H1 (cell line): ENCODE measurements around the gene ARL6IP4. TPM values are rescaled to one million over a fixed set of nuclear protein-coding genes. Genes with fewer than 3 reads are reported as not detected.

Experiments used
- CTCF ChIA-PET: fragments of 300-600 bp; sonication (Branson Sonifier 250); formaldehyde crosslinking; loops from one replicate; lab custom pipeline; 2021; ENCODE audit not compliant: partially characterized antibody; lab: Charles Lee
- POLR2A ChIA-PET: fragments of 300-600 bp; sonication (Branson Sonifier 250); formaldehyde crosslinking; loops from one replicate; lab custom pipeline; 2021; ENCODE audit warnings: inconsistent platforms; ENCODE audit not compliant: partially characterized antibody; lab: Charles Lee
- DNase-seq, 2 experiments: peaks; one replicate each; pipeline versions ENCODE4 v3.0.0 to v3.0.0-alpha.2; 2010 to 2022; ENCODE audit warnings: low spot score in 2 of 2, low read depth in 1 of 2, mixed read lengths in 1 of 2
- FAIRE-seq: peaks from 2 replicates; lab custom pipeline; 2011; peaks lifted over from hg19 to GRCh38; lab: Jason Lieb, UNC
- H2AFZ ChIP-seq: 2 replicates; pipeline ENCODE4 v1.8.1; 2012; ENCODE audit warnings: low read length, inconsistent platforms
- H2AK5ac ChIP-seq: 2 replicates; pipeline ENCODE4 v1.6.1; 2013; ENCODE audit warnings: low read depth, low read length
- H2BK120ac ChIP-seq: replicated peaks from 2 replicates; pipeline ENCODE3; 2013; ENCODE audit warnings: low read depth, low read length, inconsistent platforms
- H2BK12ac ChIP-seq: 2 replicates; pipeline ENCODE4 v1.6.1; 2013; ENCODE audit warnings: low read depth, low read length
- H2BK15ac ChIP-seq: 2 replicates; pipeline ENCODE4 v1.6.1; 2013; ENCODE audit warnings: low read length
- H2BK20ac ChIP-seq: 2 replicates; pipeline ENCODE4 v1.6.1; 2013; ENCODE audit warnings: low read length
- H2BK5ac ChIP-seq: 2 replicates; pipeline ENCODE4 v1.6.1; 2013; ENCODE audit warnings: low read depth, low read length
- H3K14ac ChIP-seq: 2 replicates; pipeline ENCODE4 v1.6.1; 2013; ENCODE audit warnings: inconsistent platforms; ENCODE audit not compliant: insufficient read length
- H3K18ac ChIP-seq: 2 replicates; pipeline ENCODE4 v1.6.1; 2013; ENCODE audit warnings: low read length; ENCODE audit errors: extremely low read depth
- H3K23ac ChIP-seq: 2 replicates; pipeline ENCODE4 v1.6.1; 2013; ENCODE audit warnings: inconsistent platforms; ENCODE audit not compliant: insufficient read length
- H3K23me2 ChIP-seq: 2 replicates; pipeline ENCODE4 v1.6.1; 2013; ENCODE audit warnings: low read depth, low read length
- H3K27ac ChIP-seq: 2 replicates; pipeline ENCODE4 v1.6.1; 2011; ENCODE audit warnings: low read depth, low read length, inconsistent platforms
- H3K27me3 ChIP-seq, 4 experiments: replicated peaks in 1 of 4; 1 replicate in 1 of 4; 2 replicates in 3 of 4; pipeline versions ENCODE4 v1.6.1 to v1.8.1; 2011 to 2013; ENCODE audit warnings: low read length in 3 of 4, mild to moderate bottlenecking in 3 of 4, inconsistent platforms in 2 of 4, mixed read lengths in 2 of 4, moderate library complexity in 1 of 4; ENCODE audit not compliant: control insufficient read depth in 3 of 4, insufficient read depth in 3 of 4; ENCODE audit errors: extremely low read depth in 1 of 4
- H3K36me3 ChIP-seq, 4 experiments: 2 replicates each; pipeline versions ENCODE4 v1.6.1 to v1.8.1; 2011 to 2013; ENCODE audit warnings: mild to moderate bottlenecking in 4 of 4, low read length in 3 of 4, moderate library complexity in 2 of 4, control low read depth in 1 of 4, inconsistent platforms in 1 of 4; ENCODE audit not compliant: insufficient read depth in 4 of 4, control insufficient read depth in 2 of 4
- H3K4ac ChIP-seq: replicated peaks from 2 replicates; pipeline ENCODE3; 2013; ENCODE audit warnings: low read length, low read depth, mixed read lengths, inconsistent platforms; ENCODE audit not compliant: insufficient read length
- H3K4me1 ChIP-seq, 4 experiments: replicated peaks in 1 of 4; 1 replicate in 1 of 4; 2 replicates in 3 of 4; pipeline versions ENCODE4 v1.6.1 to v1.8.1; 2011 to 2013; ENCODE audit warnings: low read length in 3 of 4, inconsistent platforms in 2 of 4, mixed read lengths in 1 of 4; ENCODE audit not compliant: insufficient read depth in 4 of 4, control insufficient read depth in 3 of 4
- H3K4me2 ChIP-seq, 2 experiments: 2 replicates each; pipeline versions ENCODE4 v1.6.1 to v1.8.1; 2011 to 2013; ENCODE audit warnings: low read depth in 2 of 2, low read length in 2 of 2, control low read depth in 1 of 2, inconsistent platforms in 1 of 2, mild to moderate bottlenecking in 1 of 2; ENCODE audit not compliant: insufficient read depth in 1 of 2
- H3K4me3 ChIP-seq, 4 experiments: fragments of 200-600, 300-600 bp in 1 of 4; sonication (generic), shearing (Covaris generic), sonication (Bioruptor Twin) in 1 of 4; 2 replicates each; pipeline versions ENCODE4 v1.5.1 to v1.8.1; 2011 to 2016; ENCODE audit warnings: low read length in 4 of 4, low read depth in 3 of 4, control low read depth in 2 of 4, inconsistent platforms in 2 of 4, mild to moderate bottlenecking in 2 of 4, mixed read lengths in 1 of 4, moderate library complexity in 1 of 4; ENCODE audit not compliant: insufficient read depth in 2 of 4; ENCODE audit errors: extremely low read depth in 1 of 4
- H3K56ac ChIP-seq: replicated peaks from 2 replicates; pipeline ENCODE3; 2013; ENCODE audit warnings: low read depth, mild to moderate bottlenecking, mixed read lengths, low read length, inconsistent platforms; ENCODE audit not compliant: insufficient read length
- H3K79me1 ChIP-seq: 2 replicates; pipeline ENCODE4 v1.6.1; 2013; ENCODE audit warnings: low read depth, low read length, control low read depth
- H3K79me2 ChIP-seq, 2 experiments: 2 replicates each; pipeline versions ENCODE4 v1.6.1 to v1.8.1; 2012 to 2013; ENCODE audit warnings: low read length in 2 of 2, mild to moderate bottlenecking in 2 of 2, inconsistent platforms in 1 of 2; ENCODE audit not compliant: insufficient read depth in 2 of 2, control insufficient read depth in 1 of 2
- H3K9ac ChIP-seq, 4 experiments: replicated peaks in 1 of 4; 1 replicate in 1 of 4; 2 replicates in 3 of 4; pipeline versions ENCODE4 v1.6.1 to v1.8.1; 2011 to 2013; ENCODE audit warnings: low read depth in 3 of 4, low read length in 3 of 4, control low read depth in 2 of 4, mild to moderate bottlenecking in 2 of 4, moderate library complexity in 2 of 4, inconsistent platforms in 1 of 4; ENCODE audit errors: extremely low read depth in 1 of 4
- H3K9me3 ChIP-seq, 2 experiments: 2 replicates each; pipeline versions ENCODE4 v1.6.1 to v1.8.1; 2012 to 2013; ENCODE audit warnings: mild to moderate bottlenecking in 2 of 2, moderate library complexity in 2 of 2, control low read depth in 1 of 2, inconsistent platforms in 1 of 2, low read depth in 1 of 2, low read length in 1 of 2, mixed read lengths in 1 of 2; ENCODE audit not compliant: insufficient read depth in 2 of 2
- H4K20me1 ChIP-seq, 2 experiments: replicated peaks in 1 of 2; 2 replicates each; pipeline versions ENCODE3 to v1.8.1; 2011 to 2013; ENCODE audit warnings: inconsistent platforms in 2 of 2, low read length in 2 of 2, mild to moderate bottlenecking in 1 of 2; ENCODE audit not compliant: insufficient read depth in 2 of 2, control insufficient read depth in 1 of 2
- H4K5ac ChIP-seq: 2 replicates; pipeline ENCODE4 v1.6.1; 2013; ENCODE audit warnings: low read length, low read depth, mixed read lengths, inconsistent platforms; ENCODE audit not compliant: insufficient read length
- H4K8ac ChIP-seq: 2 replicates; pipeline ENCODE4 v1.8.0; 2013; ENCODE audit warnings: mild to moderate bottlenecking, moderate library complexity, low read length, inconsistent platforms; ENCODE audit not compliant: insufficient read depth; ENCODE audit errors: extremely low read depth
- H4K91ac ChIP-seq: replicated peaks from 2 replicates; pipeline ENCODE3; 2013; ENCODE audit warnings: low read length, mixed read lengths, inconsistent platforms; ENCODE audit not compliant: insufficient read length
- ASH2L ChIP-seq: fragments of 200-600, 300-600 bp; sonication (generic); IDR thresholded peaks from one replicate; pipeline ENCODE4 v1.7.1; 2017; ENCODE audit warnings: low read length
- CTCF ChIP-seq, 3 experiments: IDR thresholded peaks; 1 replicate in 2 of 3; 2 replicates in 1 of 3; pipeline versions ENCODE4 v1.5.1 to v1.6.1; 2011; ENCODE audit warnings: low read length in 3 of 3, mild to moderate bottlenecking in 3 of 3, inconsistent platforms in 2 of 3, low read depth in 1 of 3, moderate library complexity in 1 of 3; ENCODE audit not compliant: insufficient read depth in 1 of 3; ENCODE audit errors: control extremely low read depth in 1 of 3
- RXRA ChIP-seq: IDR thresholded peaks from 2 replicates; pipeline ENCODE4 v1.6.1; 2011; ENCODE audit warnings: low read depth, mild to moderate bottlenecking, low read length, moderate library complexity; ENCODE audit not compliant: insufficient read depth
- SRF ChIP-seq: IDR thresholded peaks from 2 replicates; pipeline ENCODE4 v1.6.1; 2011; ENCODE audit warnings: mild to moderate bottlenecking, low read depth, low read length, moderate library complexity
- TAF1 ChIP-seq: IDR thresholded peaks from 2 replicates; pipeline ENCODE4 v1.6.1; 2011; ENCODE audit warnings: mild to moderate bottlenecking, low read depth, low read length
- ZNF274 ChIP-seq: IDR thresholded peaks from 2 replicates; pipeline ENCODE4 v1.7.0; 2012; ENCODE audit warnings: low read length, borderline replicate concordance; ENCODE audit errors: extremely low read depth
- WGBS, 2 experiments: shearing (Covaris generic) in 1 of 2; methylation state at CpG; one replicate each; pipeline versions ENCODE4 v1.1.6 to v1.1.7; 2013 to 2015; ENCODE audit warnings: low lambda C conversion rate in 2 of 2, mixed read lengths in 2 of 2, inconsistent platforms in 1 of 2, low coverage in 1 of 2, missing lambda C conversion rate in 1 of 2; ENCODE audit not compliant: insufficient replicate concordance in 2 of 2, insufficient coverage in 1 of 2, insufficient read length in 1 of 2; ENCODE audit errors: extremely low coverage in 1 of 2, missing lambda C conversion rate in 1 of 2; 5-methylcytosine and 5-hydroxymethylcytosine counted together
- polyA plus RNA-seq, 7 experiments: library from polyadenylated mRNA; depleted of rRNA in 3 of 7; stranded (reverse) in 5 of 7; unstranded in 2 of 7; fragments of >200 nt in 5 of 7; fragments of 200-250 nt in 2 of 7; gene quantifications; 1 replicate in 5 of 7; 2 replicates in 1 of 7; 4 replicates in 1 of 7; pipeline versions ENCODE4 v1.2.1 to v1.2.3, GENCODE V29; 2011 to 2013; ENCODE audit warnings: missing spikeins in 2 of 7, mixed read lengths in 2 of 7
- total RNA-seq: library from RNA; stranded (reverse); fragmentation: NEBNext Ultra II Directional; extraction: Animal tissue kit (Norgen Biotek cat#: 25700); gene quantifications from 2 replicates; pipeline ENCODE4 v1.2.1, GENCODE V29; 2021

Gene ARL6IP4
- total and polyA plus RNA-seq, 2 of the 8 experiments (the other 6 are each of a cell fraction or from before 2014, with no cell fraction given) = 76.4 to 109 TPM

- Histone ChIP-seq H3K9ac (no peak overlapping the region), H3K23ac (no peak overlapping the region), H2AK5ac (no peak overlapping the region), H3K18ac (no peak overlapping the region), H2BK20ac (no peak overlapping the region), H3K56ac (no peak overlapping the region), H3K36me3 (no peaks in the 10 kb centered on the region), H2BK12ac (no peak overlapping the region), H4K20me1 (no peaks in the 10 kb centered on the region), H3K4me1 (peaks cover 0 to 3% (median 1%) of the 10 kb centered on the region in 4 experiments; a peak in 1 of 7 replicates), H4K5ac (no peak overlapping the region), H3K4me3 (no peak overlapping the region), H3K4me2 (no peak overlapping the region), H2AFZ (no peak overlapping the region), H3K14ac (no peak overlapping the region), H3K4ac (no peak overlapping the region), H4K91ac (no peak overlapping the region), H3K79me1 (no peaks in the 10 kb centered on the region), H2BK120ac (no peak overlapping the region), H3K9me3 (no peaks in the 10 kb centered on the region), H3K27ac (no peak overlapping the region), H4K8ac (no peak overlapping the region), H3K23me2 (no peaks in the 10 kb centered on the region), H3K79me2 (no peaks in the 10 kb centered on the region), H2BK15ac (no peak overlapping the region), H2BK5ac (no peak overlapping the region), H3K27me3 (no peaks in the 10 kb centered on the region)
- DNase-seq (no peak), FAIRE-seq (no peak)
- TF ChIP-seq RXRA = no peak
- no peak for TF ChIP-seq ASH2L
- no peak for TF ChIP-seq CTCF (IDR thresholded peaks at IDR 0.05; ENCODE audit: control extremely low read depth in 1 of 3, insufficient read depth in 1 of 3, low read depth in 1 of 3, low read length in 3 of 3)
- no peak for TF ChIP-seq ZNF274
- no peak for TF ChIP-seq TAF1
- no peak for TF ChIP-seq SRF
- POLR2A ChIA-PET = no interaction called here
- 85% methylated on average over 4 of the region's 5 CpGs; no CpG with 5 or more reads in 1 of the 2 experiments for WGBS, 2 experiments
- CTCF ChIA-PET = interaction anchor here (0.8 to 2.9 kb wide), 4 partner anchors 9 to 162 kb away, joined by 3 to 8 read pairs (median 5); no protein-coding TSS in a partner anchor
Measured at GRCh38 chr12:123022846-123023245, 42.4 kb downstream of the ARL6IP4 start.
